ENCODE results near the gene TSPAN18.

Gene TSPAN18

DNA sequence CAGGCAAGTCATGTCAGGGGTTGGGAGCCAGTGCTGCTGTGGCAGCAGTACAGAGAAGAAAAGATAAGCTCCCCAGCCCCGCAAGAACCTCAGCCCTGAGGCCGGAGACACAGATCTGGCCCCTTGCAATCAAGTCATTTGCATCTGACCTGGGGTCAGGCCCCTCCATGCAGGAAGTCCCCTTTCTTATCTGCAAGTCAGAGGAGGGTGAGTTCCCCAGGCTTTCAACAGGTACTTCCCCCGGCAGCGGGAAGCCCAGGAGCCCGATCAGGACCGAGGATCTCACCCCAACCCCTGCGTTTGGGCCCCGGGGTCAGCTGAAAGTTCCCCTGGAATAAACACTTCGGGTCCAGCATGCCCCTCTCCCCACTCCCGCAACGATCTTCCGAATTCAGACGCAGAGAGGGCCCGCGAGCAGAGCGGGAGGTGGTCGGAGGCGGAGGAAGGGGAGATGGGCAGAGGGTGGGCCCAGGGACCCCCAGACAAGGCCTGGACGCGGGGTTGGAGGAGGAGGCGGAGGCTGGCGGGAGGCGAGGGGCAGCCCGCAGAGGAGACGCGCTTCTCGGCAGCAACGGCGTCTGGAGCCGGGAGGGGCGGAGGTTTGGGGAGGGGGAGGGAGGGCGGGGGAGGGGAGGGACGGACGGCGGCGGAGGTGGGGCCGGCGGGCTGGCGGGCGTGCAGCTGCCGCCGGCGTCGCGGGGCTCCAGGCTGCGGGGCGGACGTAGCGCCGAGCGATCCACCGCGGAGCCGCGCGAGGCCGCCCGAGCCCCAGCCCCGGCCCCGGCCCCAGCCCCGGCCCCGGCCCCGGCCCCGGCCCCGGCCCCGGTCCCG, at the start of gene TSPAN18:
Gene TSPAN18 (plus strand): TSS at position 680 of the 831 bp plus-strand sequence. CDS start 179,455 bp downstream, outside the sequence.
- peak; percentile 66 for DNase-seq

DNA sequence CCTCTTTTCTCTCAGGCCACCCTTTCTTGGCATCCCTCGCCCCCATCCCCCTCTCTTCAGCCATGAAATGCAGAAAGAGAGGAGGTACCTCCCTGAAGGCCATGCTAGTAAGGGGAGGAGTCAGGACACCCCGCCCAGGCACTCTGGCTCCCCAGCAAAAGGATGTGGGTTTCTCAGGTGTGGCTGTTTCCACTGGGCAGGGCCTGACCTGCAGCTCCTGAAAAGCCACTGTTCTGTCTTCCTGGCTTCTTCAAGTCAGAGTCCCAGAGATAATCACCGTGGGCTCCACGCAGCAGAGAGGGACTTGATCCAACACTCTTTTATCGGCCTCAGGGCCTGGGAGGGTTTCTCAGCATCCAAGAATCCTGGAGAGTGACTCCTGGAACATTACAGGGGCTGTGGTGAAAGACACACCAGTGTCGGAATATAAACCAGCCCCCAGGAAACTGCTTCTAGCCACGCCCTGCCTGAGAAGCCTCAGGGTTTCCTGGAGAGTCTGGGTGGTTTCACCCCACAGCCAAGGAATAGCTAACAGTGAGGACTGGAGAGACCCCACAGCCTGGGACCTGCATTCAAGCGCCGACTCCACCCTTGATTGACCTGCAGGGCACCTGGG, 45.7 kb upstream of the TSPAN18 start:
- peak; percentile 71 for DNase-seq

DNA sequence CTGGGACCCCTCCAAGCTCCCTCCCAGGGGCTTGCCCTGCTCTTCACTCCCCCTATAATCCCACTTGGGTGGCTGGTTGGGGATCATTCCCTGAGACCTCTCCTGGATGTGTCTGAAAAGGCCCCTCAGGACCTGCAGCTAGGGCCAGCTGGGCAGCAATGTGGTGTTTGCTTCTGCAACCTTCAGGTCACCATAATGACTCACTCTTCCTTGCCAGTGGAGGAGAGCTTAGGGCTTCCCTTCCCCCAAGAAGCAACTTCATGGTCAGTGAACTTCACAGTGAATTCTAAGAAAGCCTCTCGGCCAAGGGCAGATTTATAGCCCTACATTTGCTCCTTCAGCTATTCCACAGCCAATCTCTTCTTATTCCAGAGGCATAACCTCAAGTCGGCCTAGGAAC, 45.1 kb upstream of the TSPAN18 start:
- no peak for DNase-seq

- no peak for DNase-seq
Observed at GRCh38 chr11:44684859-44685281, 41.9 kb upstream of the TSPAN18 start.

- no peak for DNase-seq
Observed at GRCh38 chr11:44687388-44687787, 39.4 kb upstream of the TSPAN18 start.

GRCh38 chr11:44689265-44689664, 37.5 kb upstream of the TSPAN18 start:
- DNase-seq, result no peak

DNA sequence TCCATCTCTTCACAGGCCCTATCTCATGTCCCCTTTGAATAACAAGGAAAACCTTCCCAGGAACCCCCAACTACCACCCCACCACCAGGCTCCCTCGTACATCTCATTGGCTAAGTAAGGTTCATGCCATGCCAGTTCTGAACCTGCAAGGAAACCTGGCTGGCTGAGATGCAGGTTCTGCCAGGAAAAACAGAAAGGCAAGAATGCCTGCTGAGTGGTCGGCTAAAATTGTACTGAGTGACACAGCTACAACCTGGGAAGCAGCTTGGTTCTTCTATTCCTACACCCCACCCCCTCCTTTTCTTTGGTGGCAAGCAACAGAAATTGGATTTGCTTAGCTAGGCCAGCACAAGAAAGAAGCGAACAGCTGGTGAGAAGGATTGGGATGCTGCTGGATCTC, 36.1 kb upstream of the TSPAN18 start:
- DNase-seq, result no peak

GRCh38 chr11:44692460-44692859, 34.3 kb upstream of the TSPAN18 start:
- DNase-seq, result no peak

GRCh38 chr11:44693654-44694119, 33.1 kb upstream of the TSPAN18 start:
- no peak for DNase-seq

DNA sequence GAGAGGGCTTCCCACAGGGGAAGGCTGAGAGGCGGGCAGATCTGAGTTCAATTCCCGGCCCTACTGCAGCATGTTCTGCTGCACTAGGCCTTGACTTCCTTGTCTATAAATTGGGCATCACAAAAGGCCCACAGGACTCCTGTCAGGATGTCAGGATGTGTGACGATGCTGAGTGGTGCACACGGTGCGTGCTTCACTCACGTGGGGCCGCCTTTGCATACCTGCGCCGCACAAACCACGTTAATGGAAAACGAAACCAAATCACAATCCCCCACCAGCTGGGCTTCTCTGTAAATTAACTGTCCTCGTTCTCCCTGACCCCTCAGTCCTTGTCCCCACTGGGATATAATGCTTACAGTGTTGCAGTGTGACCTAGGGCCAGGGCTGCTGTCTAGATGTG, 32.3 kb upstream of the TSPAN18 start:
- peak; percentile 27 for DNase-seq

GRCh38 chr11:44695169-44695833, 31.5 kb upstream of the TSPAN18 start:
- no peak for DNase-seq

DNA sequence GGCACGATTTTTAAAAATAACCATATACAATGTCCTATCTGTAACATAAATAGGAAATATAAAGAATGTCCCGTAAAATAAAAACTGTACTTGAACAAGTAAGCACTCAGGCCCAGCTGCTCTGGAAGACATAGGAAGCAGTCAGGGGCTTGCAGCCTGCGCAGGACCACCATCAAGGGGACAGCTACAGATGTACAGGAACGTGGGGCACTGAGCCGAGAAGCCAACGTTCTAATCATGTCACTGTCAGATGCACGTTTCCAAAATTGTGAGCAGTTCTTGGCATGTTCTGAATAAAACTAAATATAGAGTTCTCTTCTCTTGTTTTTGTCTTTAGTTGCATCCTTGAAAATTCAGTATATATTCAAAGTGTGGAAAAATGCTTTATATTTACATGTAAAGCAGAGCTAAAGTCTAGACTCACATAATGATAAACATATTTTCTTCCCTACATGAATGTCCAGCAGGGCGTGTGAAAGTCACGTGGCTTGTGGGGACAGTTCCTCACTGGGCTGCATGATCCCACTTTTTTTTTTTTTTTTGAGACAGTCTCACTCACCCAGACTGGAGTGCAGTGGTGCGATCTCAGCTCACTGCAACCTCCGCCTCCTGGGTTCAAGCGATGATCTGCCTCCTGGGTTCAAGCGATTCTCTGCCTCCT, 28.4 kb upstream of the TSPAN18 start:
- no peak for DNase-seq

GRCh38 chr11:44699497-44700408, 27.0 kb upstream of the TSPAN18 start:
- no peak for DNase-seq

DNA sequence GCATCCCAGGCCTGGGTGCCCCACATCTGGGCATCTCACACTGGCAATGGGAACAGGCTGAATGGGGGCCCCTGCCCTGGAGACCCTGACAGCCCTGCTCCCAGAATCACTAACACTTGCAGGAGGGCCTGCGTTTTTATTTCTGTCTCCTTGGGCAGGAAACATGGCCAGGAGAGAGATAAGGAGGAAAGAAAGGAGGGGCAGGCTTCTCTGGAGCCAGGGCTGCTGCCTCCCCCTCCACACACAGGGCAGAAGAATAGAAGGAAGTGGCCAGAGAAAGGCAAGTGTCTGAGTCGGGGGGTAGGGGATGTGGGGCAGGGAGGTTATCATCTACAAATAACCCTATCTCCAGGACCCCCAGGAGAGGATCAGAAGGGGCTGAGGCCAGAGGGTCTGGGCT, 25.5 kb upstream of the TSPAN18 start:
- DNase-seq, result no peak

- DNase-seq, result no peak
Observed at GRCh38 chr11:44702889-44703288, 23.9 kb upstream of the TSPAN18 start.

GRCh38 chr11:44707094-44707493, 19.7 kb upstream of the TSPAN18 start:
- no peak for DNase-seq

DNA sequence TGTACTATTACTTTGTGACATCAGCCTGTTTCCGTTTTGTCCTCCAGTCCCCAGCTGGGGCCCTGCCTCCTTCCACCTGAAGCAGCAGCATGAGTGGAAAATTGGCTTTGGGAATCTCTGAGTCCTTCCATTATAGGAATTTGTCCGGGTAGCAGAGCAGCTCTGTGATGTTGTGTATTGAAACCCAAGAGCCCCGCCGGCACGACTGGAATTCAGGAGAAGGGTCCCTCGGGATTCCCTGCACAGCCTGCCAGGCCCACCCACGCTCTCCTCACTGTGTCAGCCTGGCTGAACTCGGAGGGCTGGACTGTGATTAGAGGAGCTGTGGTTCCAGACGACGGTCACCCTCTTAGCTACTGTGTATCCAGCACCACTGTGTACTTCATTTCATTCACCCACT, 18.8 kb upstream of the TSPAN18 start:
- no peak for DNase-seq

GRCh38 chr11:44708523-44709280, 18.1 kb upstream of the TSPAN18 start:
- DNase-seq, result no peak

DNA sequence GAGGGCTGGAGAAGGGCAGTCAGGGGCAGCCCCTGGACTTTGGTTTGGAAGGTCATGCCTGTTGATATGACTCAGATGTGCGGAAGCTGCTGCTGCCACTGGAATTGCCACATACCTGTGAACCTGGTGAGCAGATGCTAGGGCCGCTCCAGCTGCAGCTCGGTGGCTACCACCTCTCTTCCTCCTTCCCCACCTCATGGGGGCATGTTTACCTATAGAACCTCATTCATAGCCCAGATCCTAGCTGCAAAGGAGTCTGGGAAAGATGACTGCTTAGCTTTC, 17.5 kb upstream of the TSPAN18 start:
- DNase-seq, result no peak

DNA sequence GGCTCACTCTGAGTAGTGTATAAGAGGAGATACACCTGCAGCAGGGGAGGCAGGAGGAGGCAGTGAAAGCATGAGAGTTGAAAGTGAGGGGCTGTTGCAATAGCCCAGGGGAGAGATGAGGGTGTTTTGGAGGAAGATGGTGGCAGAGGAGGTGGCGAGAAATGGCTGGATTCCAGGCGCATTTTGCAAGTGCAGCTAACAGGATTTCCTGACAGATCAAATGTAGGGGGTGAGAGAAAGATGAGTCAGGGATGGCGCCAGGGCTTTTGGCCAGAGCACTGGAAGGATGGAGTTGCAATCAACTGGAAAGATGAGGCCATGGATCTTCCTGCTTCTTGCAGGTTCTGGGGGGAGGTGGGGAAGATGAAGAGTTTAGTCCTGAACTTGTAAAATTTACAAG, 16.8 kb upstream of the TSPAN18 start:
- no peak for DNase-seq

DNA sequence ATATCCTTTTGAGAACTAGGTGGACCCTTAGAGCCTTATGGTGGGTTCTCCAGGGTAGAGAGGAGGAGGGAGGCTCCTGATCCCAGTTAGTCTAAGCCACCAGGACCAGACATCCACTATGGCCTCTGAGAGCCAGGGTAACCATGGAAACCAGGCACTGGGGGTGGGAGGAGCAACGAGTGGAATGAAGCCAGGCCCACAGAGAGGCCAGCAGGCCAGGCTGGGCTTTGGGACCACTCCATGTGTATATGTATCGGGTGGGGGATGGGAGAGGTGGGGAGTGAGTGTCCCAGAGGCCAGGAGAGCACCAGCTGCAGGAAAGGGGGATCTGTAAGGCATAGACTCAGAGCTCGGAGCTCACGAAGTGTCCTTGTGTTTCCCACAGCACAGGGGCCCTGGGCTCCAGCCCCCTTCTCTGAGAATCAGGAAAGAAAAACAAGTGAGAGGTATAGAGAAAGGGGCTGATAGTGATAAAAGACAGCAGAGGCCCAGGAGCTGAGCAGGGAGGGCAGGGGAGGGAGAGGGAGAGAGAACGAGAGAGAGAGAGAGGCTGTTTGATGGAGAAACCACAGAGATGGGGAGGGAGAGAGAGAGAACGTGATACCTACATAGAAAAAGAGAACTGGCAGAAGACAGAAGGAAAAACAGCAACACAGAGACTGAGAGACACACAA, 15.5 kb upstream of the TSPAN18 start:
- no peak for DNase-seq
